ENCODE measurements around the gene KLHL11. TPM values are rescaled to one million over a fixed set of nuclear protein-coding genes. Genes with fewer than 3 reads are reported as not detected.

KLHL11 gene
- total and polyA plus RNA-seq, 9 donors, result 2.7 to 30.5 (median 19.4) TPM

GRCh38 chr17:41811549-41812380 lies 53.5 kb downstream of the KLHL11 start, which contains the start of gene P3H4:
Gene P3H4 (minus strand): TSS chr17:41811949. CDS start chr17:41811915, 34 bp downstream.
- Histone ChIP-seq H3K27ac (peak within 1 kb of the TSS; percentile 47 to 67), H3K9me3 (no peaks in the 10 kb centered on the region), H3K27me3 (no peaks in the 10 kb centered on the region), H3K4me1 (ENCODE audit: insufficient read depth) (peaks cover 8% of the 10 kb centered on the region), H3K4me3 (peak within 1 kb of the TSS; percentile 86), H3K36me3 (no peaks in the 10 kb centered on the region)
- peak; percentile 58 to 91 (median 85) for TF ChIP-seq CTCF (IDR thresholded peaks at IDR 0.05)
- peak; percentile 26 for TF ChIP-seq POLR2A (IDR thresholded peaks at IDR 0.05)
- no peak for TF ChIP-seq EP300 (IDR thresholded peaks at IDR 0.05)
- intact Hi-C loops (cut with DNase I), result no loop called here
- whole genome bisulfite sequencing, 3 donors, result 0% methylated on average over 53 to 96 of the region's 96 CpGs
- peak; percentile 75 to 86 (median 81) for DNase-seq

- no peaks in the 10 kb centered on the region for H3K27me3 ChIP-seq
- TF ChIP-seq EP300 (IDR thresholded peaks at IDR 0.05), result no peak
- no peak for TF ChIP-seq CTCF (IDR thresholded peaks at IDR 0.05)
- no peak for TF ChIP-seq POLR2A (IDR thresholded peaks at IDR 0.05)
- peaks cover 8% of the 10 kb centered on the region for H3K4me1 ChIP-seq (ENCODE audit: insufficient read depth)
- no peaks in the 10 kb centered on the region for H3K9me3 ChIP-seq
- H3K4me3 ChIP-seq, result peak overlapping the region; percentile 86
- H3K36me3 ChIP-seq, result no peaks in the 10 kb centered on the region
- intact Hi-C loops (cut with DNase I), result no loop called here
- 17 to 44% (median 19%) methylated on average over 21 to 58 of the region's 58 CpGs for WGBS, 3 donors
- peak overlapping the region in 1 of 2 donors; percentile 67 for H3K27ac ChIP-seq
- DNase-seq, result peak in 3 of 5 donors; percentile 33 to 53 (median 48)
Measured at GRCh38 chr17:41810659-41811548, 54.3 kb downstream of the KLHL11 start.

GRCh38 chr17:41806685-41807445 lies 58.4 kb downstream of the KLHL11 start:
- TF ChIP-seq CTCF (IDR thresholded peaks at IDR 0.05) (no peak), POLR2A (IDR thresholded peaks at IDR 0.05) (no peak), EP300 (IDR thresholded peaks at IDR 0.05) (no peak)
- Histone ChIP-seq H3K9me3 (no peaks in the 10 kb centered on the region), H3K36me3 (no peaks in the 10 kb centered on the region), H3K27ac (no peak overlapping the region), H3K4me1 (ENCODE audit: insufficient read depth) (peaks cover 8% of the 10 kb centered on the region), H3K4me3 (no peak overlapping the region), H3K27me3 (no peaks in the 10 kb centered on the region)
- no peak for DNase-seq
- intact Hi-C loops (cut with DNase I), result loop anchor here in 1 of 4 donors (10.0 kb wide), 1 partner anchor 58 kb away; the partner anchor contains the start of gene KLHL11
- WGBS, 3 donors, result 85 to 86% (median 85%) methylated on average over 8 of the region's 8 CpGs

Small RNA genes lying within 50 kb of the gene (small RNA-seq; reads per million reads assigned to genes)
- gene AC125257.2, result not detected

Other genes with a start within 250 kb of the KLHL11 start
- 10 to 100 TPM in 2 of 7 donors, 1 to 10 TPM in 1, under 1 TPM in 2, not detected in 2; 0.42 to 17.8 (median 2.7) TPM for gene KRT17, start 240.8 kb downstream of the KLHL11 start, total RNA-seq
- gene KRT17, start 240.8 kb downstream of the KLHL11 start, polyA plus RNA-seq, result under 1 TPM in 1 of 2 donors, not detected in 1; 0.29 TPM
- gene EIF1, start 176.5 kb downstream of the KLHL11 start, total RNA-seq, result 1,000 to 10,000 TPM in 1 of 7 donors, 100 to 1,000 TPM in 6; 270 to 1,292 (median 813) TPM
- gene EIF1, start 176.5 kb downstream of the KLHL11 start, polyA plus RNA-seq, result 1,000 to 10,000 TPM in 1 of 2 donors, 100 to 1,000 TPM in 1; 641 to 1,340 TPM
- not detected for gene GAST, start 153.1 kb downstream of the KLHL11 start, total RNA-seq
- not detected for gene GAST, start 153.1 kb downstream of the KLHL11 start, polyA plus RNA-seq
- 1 to 10 TPM in 2 of 7 donors, under 1 TPM in 5; 0.12 to 1.5 (median 0.56) TPM for gene HAP1, start 130.8 kb downstream of the KLHL11 start, total RNA-seq
- under 1 TPM; 0.17 to 0.85 TPM for gene HAP1, start 130.8 kb downstream of the KLHL11 start, polyA plus RNA-seq
- gene JUP, start 78.7 kb downstream of the KLHL11 start, total RNA-seq, result 100 to 1,000 TPM in 1 of 7 donors, 10 to 100 TPM in 6; 30.3 to 153 (median 52.6) TPM
- 10 to 100 TPM in 1 of 2 donors, 1 to 10 TPM in 1; 7.0 to 59.3 TPM for gene JUP, start 78.7 kb downstream of the KLHL11 start, polyA plus RNA-seq
- gene P3H4, start 53.5 kb downstream of the KLHL11 start, total RNA-seq, result 10 to 100 TPM; 13.2 to 22.1 (median 16.3) TPM
- gene P3H4, start 53.5 kb downstream of the KLHL11 start, polyA plus RNA-seq, result 10 to 100 TPM in 1 of 2 donors, 1 to 10 TPM in 1; 7.7 to 10.6 TPM
- 100 to 1,000 TPM in 2 of 7 donors, 10 to 100 TPM in 5; 37.1 to 106 (median 82.5) TPM for gene FKBP10, start 52.4 kb downstream of the KLHL11 start, total RNA-seq
- gene FKBP10, start 52.4 kb downstream of the KLHL11 start, polyA plus RNA-seq, result 10 to 100 TPM; 76.2 to 80.0 TPM
- 10 to 100 TPM; 34.5 to 65.4 (median 48.8) TPM for gene NT5C3B, start 29.2 kb downstream of the KLHL11 start, total RNA-seq
- 100 to 1,000 TPM in 1 of 2 donors, 10 to 100 TPM in 1; 71.0 to 106 TPM for gene NT5C3B, start 29.2 kb downstream of the KLHL11 start, polyA plus RNA-seq
- gene KLHL10, start 27.6 kb downstream of the KLHL11 start, total RNA-seq, result under 1 TPM; 0.13 to 0.60 (median 0.23) TPM
- under 1 TPM; 0.21 to 0.57 TPM for gene KLHL10, start 27.6 kb downstream of the KLHL11 start, polyA plus RNA-seq
- gene ACLY, start 53.5 kb upstream of the KLHL11 start, total RNA-seq, result 100 to 1,000 TPM in 1 of 7 donors, 10 to 100 TPM in 6; 23.6 to 119 (median 53.4) TPM
- 10 to 100 TPM; 26.9 to 69.4 TPM for gene ACLY, start 53.5 kb upstream of the KLHL11 start, polyA plus RNA-seq
- gene ODAD4, start 65.2 kb upstream of the KLHL11 start, total RNA-seq, result 10 to 100 TPM in 1 of 7 donors, 1 to 10 TPM in 6; 1.1 to 11.0 (median 2.4) TPM
- gene ODAD4, start 65.2 kb upstream of the KLHL11 start, polyA plus RNA-seq, result 1 to 10 TPM; 1.7 to 2.1 TPM
- gene CNP, start 101.4 kb upstream of the KLHL11 start, total RNA-seq, result 10 to 100 TPM; 30.5 to 88.9 (median 77.5) TPM
- gene CNP, start 101.4 kb upstream of the KLHL11 start, polyA plus RNA-seq, result 10 to 100 TPM; 30.7 to 47.0 TPM
- 10 to 100 TPM; 37.7 to 92.4 (median 70.1) TPM for gene DNAJC7, start 152.0 kb upstream of the KLHL11 start, total RNA-seq
- gene DNAJC7, start 152.0 kb upstream of the KLHL11 start, polyA plus RNA-seq, result 100 to 1,000 TPM in 1 of 2 donors, 10 to 100 TPM in 1; 61.1 to 102 TPM
- 10 to 100 TPM; 11.8 to 27.6 (median 22.2) TPM for gene NKIRAS2, start 154.7 kb upstream of the KLHL11 start, total RNA-seq
- gene NKIRAS2, start 154.7 kb upstream of the KLHL11 start, polyA plus RNA-seq, result 10 to 100 TPM; 23.9 to 25.4 TPM
- gene C17orf113, start 185.2 kb upstream of the KLHL11 start, total RNA-seq, result 1 to 10 TPM; 1.7 to 3.9 (median 2.5) TPM
- 1 to 10 TPM in 1 of 2 donors, under 1 TPM in 1; 0.67 to 2.5 TPM for gene C17orf113, start 185.2 kb upstream of the KLHL11 start, polyA plus RNA-seq
- 1 to 10 TPM in 6 of 7 donors, under 1 TPM in 1; 0.36 to 2.0 (median 1.5) TPM for gene ZNF385C, start 233.1 kb upstream of the KLHL11 start, total RNA-seq
- gene ZNF385C, start 233.1 kb upstream of the KLHL11 start, polyA plus RNA-seq, result 1 to 10 TPM; 1.8 to 3.0 TPM
- 10 to 100 TPM in 6 of 7 donors, 1 to 10 TPM in 1; 8.6 to 24.6 (median 19.3) TPM for gene DHX58, start 247.3 kb upstream of the KLHL11 start, total RNA-seq
- 10 to 100 TPM; 10.3 to 22.2 TPM for gene DHX58, start 247.3 kb upstream of the KLHL11 start, polyA plus RNA-seq